H54 (cell line): ENCODE results near the gene MDFIC.

ENCODE experiments used
- DNase-seq: peaks from one replicate; pipeline ENCODE4 v3.0.0; 2011; ENCODE audit warnings: low spot score, mixed read lengths; ENCODE audit not compliant: insufficient read length
- FAIRE-seq: peaks from 3 replicates; lab custom pipeline; 2011; peaks lifted over from hg19 to GRCh38; lab: Jason Lieb, UNC
- POLR2A ChIP-seq: IDR thresholded peaks from 2 replicates; pipeline ENCODE4 v1.6.1; 2011; ENCODE audit warnings: low read depth, mild to moderate bottlenecking, low read length

Gene MDFIC

GRCh38 chr7:115033917-115034459 is 112.1 kb downstream of the MDFIC start:
- no peak for TF ChIP-seq POLR2A
- DNase-seq (no peak), FAIRE-seq (no peak)

- TF ChIP-seq POLR2A = no peak
- DNase-seq (no peak), FAIRE-seq (no peak)
These were observed 112.6 kb downstream of the MDFIC start for GRCh38 chr7:115034515-115034914.

GRCh38 chr7:115037128-115037802 is 115.4 kb downstream of the MDFIC start:
- DNase-seq = no peak
- no peak for TF ChIP-seq POLR2A
- FAIRE-seq = peak; percentile 36

- FAIRE-seq (no peak), DNase-seq (no peak)
- TF ChIP-seq POLR2A = no peak
These were observed 116.3 kb downstream of the MDFIC start for GRCh38 chr7:115038158-115038557.

- FAIRE-seq (no peak), DNase-seq (no peak)
- TF ChIP-seq POLR2A = no peak
These were observed 118.2 kb downstream of the MDFIC start for GRCh38 chr7:115040057-115040456.

- DNase-seq (no peak), FAIRE-seq (no peak)
- TF ChIP-seq POLR2A = no peak
These were observed 118.6 kb downstream of the MDFIC start for GRCh38 chr7:115040495-115040894.

GRCh38 chr7:115042596-115042995 is 120.7 kb downstream of the MDFIC start:
- no peak for TF ChIP-seq POLR2A
- no peak for DNase-seq
- FAIRE-seq = no peak

- no peak for TF ChIP-seq POLR2A
- FAIRE-seq = no peak
- DNase-seq = no peak
These were observed 121.7 kb downstream of the MDFIC start for GRCh38 chr7:115043605-115044004.

- no peak for TF ChIP-seq POLR2A
- DNase-seq = no peak
- no peak for FAIRE-seq
These were observed 122.3 kb downstream of the MDFIC start for GRCh38 chr7:115044224-115044623.

GRCh38 chr7:115047958-115048720 is 126.2 kb downstream of the MDFIC start:
- TF ChIP-seq POLR2A = no peak
- FAIRE-seq (no peak), DNase-seq (no peak)

- no peak for FAIRE-seq
- no peak for DNase-seq
- TF ChIP-seq POLR2A = no peak
These were observed 130.8 kb downstream of the MDFIC start for GRCh38 chr7:115052706-115053105.

GRCh38 chr7:115054478-115055065 is 132.7 kb downstream of the MDFIC start:
- no peak for TF ChIP-seq POLR2A
- FAIRE-seq (peak; percentile 50), DNase-seq (no peak)

- DNase-seq = no peak
- TF ChIP-seq POLR2A = no peak
- FAIRE-seq = no peak
These were observed 134.1 kb downstream of the MDFIC start for GRCh38 chr7:115056019-115056418.

- no peak for DNase-seq
- no peak for FAIRE-seq
- TF ChIP-seq POLR2A = no peak
These were observed 136.8 kb downstream of the MDFIC start for GRCh38 chr7:115058726-115059125.
